GM10266 (cell line): ENCODE measurements around the gene NFATC2.
A peak's percentile ranks its signal among the peaks of the same experiment; 100 is the strongest.

Source experiments
- DNase-seq: peaks from one replicate; pipeline ENCODE4 v3.0.0; 2012; ENCODE audit errors: extremely low spot score
- CTCF ChIP-seq: IDR thresholded peaks from 2 replicates; pipeline ENCODE4 v1.5.1; 2012; ENCODE audit warnings: mild to moderate bottlenecking, low read depth; ENCODE audit not compliant: control insufficient read depth, insufficient read depth; ENCODE audit errors: missing control alignments

Gene NFATC2

GRCh38 chr20:51567622-51568021 lies 25.1 kb upstream of the NFATC2 start:
- DNase-seq = no peak
- TF ChIP-seq CTCF = no peak

GRCh38 chr20:51566594-51566993 lies 24.1 kb upstream of the NFATC2 start:
- TF ChIP-seq CTCF = no peak
- no peak for DNase-seq

- no peak for DNase-seq
- no peak for TF ChIP-seq CTCF
Measured at GRCh38 chr20:51565298-51566144, 23.0 kb upstream of the NFATC2 start.

- no peak for TF ChIP-seq CTCF
Measured at GRCh38 chr20:51563486-51564332, 21.2 kb upstream of the NFATC2 start.

GRCh38 chr20:51563174-51563485 lies 20.6 kb upstream of the NFATC2 start:
- TF ChIP-seq CTCF = no peak
- no peak for DNase-seq

More at GRCh38 chr20:51563486-51564332, 21.2 kb upstream of the NFATC2 start:
- no peak for DNase-seq

- no peak for DNase-seq
- peak; percentile 22 for TF ChIP-seq CTCF
Measured at GRCh38 chr20:51562332-51563173, 20.0 kb upstream of the NFATC2 start.
